H1 (cell line): Measurements from ENCODE around the gene HDHD3. TPM values are rescaled to one million over a fixed set of nuclear protein-coding genes. Genes with fewer than 3 reads are reported as not detected.

Source experiments
- BCL11A ChIP-seq, 2 experiments: IDR thresholded peaks; one replicate each; pipeline ENCODE4 v1.6.1; 2011; ENCODE audit warnings: low read depth in 2 of 2, low read length in 2 of 2, mild to moderate bottlenecking in 2 of 2
- CHD7 ChIP-seq: fragments of 300-600 bp; sonication (generic); IDR thresholded peaks from 2 replicates; pipeline ENCODE4 v1.7.1; 2012; ENCODE audit warnings: low read length, moderate library complexity, mild to moderate bottlenecking, inconsistent platforms; ENCODE audit not compliant: insufficient replicate concordance
- GABPA ChIP-seq: IDR thresholded peaks from 2 replicates; pipeline ENCODE4 v1.6.1; 2011; ENCODE audit warnings: mild to moderate bottlenecking, low read length, moderate library complexity, borderline replicate concordance; ENCODE audit not compliant: insufficient read depth
- SUZ12 ChIP-seq: fragments of 200-600 bp; sonication (generic); IDR thresholded peaks from 2 replicates; pipeline ENCODE4 v1.6.1; 2012; ENCODE audit warnings: mild to moderate bottlenecking, inconsistent platforms, low read length, moderate library complexity, mixed read lengths
- TAF7 ChIP-seq: optimal IDR thresholded peaks from 2 replicates; pipeline ENCODE3; 2011; ENCODE audit warnings: low read depth, mild to moderate bottlenecking, inconsistent platforms, low read length, moderate library complexity, borderline replicate concordance
- polyA plus RNA-seq, 7 experiments: library from polyadenylated mRNA; depleted of rRNA in 3 of 7; stranded (reverse) in 5 of 7; unstranded in 2 of 7; fragments of >200 nt in 5 of 7; fragments of 200-250 nt in 2 of 7; gene quantifications; 1 replicate in 5 of 7; 2 replicates in 1 of 7; 4 replicates in 1 of 7; pipeline versions ENCODE4 v1.2.1 to v1.2.3, GENCODE V29; 2011 to 2013; ENCODE audit warnings: missing spikeins in 2 of 7, mixed read lengths in 2 of 7
- total RNA-seq: library from RNA; stranded (reverse); fragmentation: NEBNext Ultra II Directional; extraction: Animal tissue kit (Norgen Biotek cat#: 25700); gene quantifications from 2 replicates; pipeline ENCODE4 v1.2.1, GENCODE V29; 2021
- TF ChIP-seq, protein P1 (sequence below), 3 experiments: IDR thresholded peaks; 1 replicate in 2 of 3; 2 replicates in 1 of 3; pipeline versions ENCODE4 v1.5.1 to v1.6.1; 2011; ENCODE audit warnings: low read length in 3 of 3, mild to moderate bottlenecking in 3 of 3, inconsistent platforms in 2 of 3, low read depth in 1 of 3, moderate library complexity in 1 of 3; ENCODE audit not compliant: insufficient read depth in 1 of 3; ENCODE audit errors: control extremely low read depth in 1 of 3
- TF ChIP-seq, protein P2 (sequence below): IDR thresholded peaks from 2 replicates; pipeline ENCODE4 v1.6.1; 2012; ENCODE audit warnings: inconsistent platforms

The HDHD3 gene
- total and polyA plus RNA-seq, 2 of the 8 experiments (the other 6 are each of a cell fraction or from before 2014, with no cell fraction given): 12.1 to 25.3 TPM

DNA sequence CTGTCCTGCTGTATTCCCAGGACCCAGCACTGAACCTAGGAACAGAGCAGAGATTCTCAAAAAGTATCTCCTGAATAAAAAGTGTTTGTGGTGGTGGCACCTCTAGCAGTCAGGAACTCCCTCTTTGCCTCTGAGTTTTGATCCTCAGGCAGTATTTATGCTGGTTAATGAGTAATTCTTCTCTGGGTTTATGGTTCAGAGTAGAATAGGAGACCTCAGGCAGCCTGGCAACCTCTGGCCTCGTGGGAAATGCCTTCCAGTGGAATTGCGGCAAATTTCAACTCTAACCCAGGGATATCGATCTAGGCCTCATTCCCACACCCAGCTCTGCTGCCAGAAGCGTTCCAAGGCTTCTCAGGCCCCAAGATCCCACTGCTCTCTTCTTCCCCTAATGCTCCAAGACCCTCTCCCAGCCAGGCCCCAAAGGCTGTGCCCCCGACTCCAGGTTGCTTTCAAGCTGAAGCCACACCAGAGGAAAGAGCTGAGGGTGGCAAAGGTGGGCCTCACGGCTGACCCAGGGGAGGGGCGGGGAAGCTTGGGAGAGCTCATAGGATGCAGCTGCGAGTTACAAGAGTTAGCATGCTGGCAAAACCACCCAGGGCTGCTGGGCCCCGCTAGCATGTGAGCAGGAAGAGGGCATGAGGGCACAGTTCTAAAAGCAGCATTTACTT lies 10.9 kb upstream of the HDHD3 start (continued):
- no peak for TF ChIP-seq CHD7
- TF ChIP-seq, protein P1, sequence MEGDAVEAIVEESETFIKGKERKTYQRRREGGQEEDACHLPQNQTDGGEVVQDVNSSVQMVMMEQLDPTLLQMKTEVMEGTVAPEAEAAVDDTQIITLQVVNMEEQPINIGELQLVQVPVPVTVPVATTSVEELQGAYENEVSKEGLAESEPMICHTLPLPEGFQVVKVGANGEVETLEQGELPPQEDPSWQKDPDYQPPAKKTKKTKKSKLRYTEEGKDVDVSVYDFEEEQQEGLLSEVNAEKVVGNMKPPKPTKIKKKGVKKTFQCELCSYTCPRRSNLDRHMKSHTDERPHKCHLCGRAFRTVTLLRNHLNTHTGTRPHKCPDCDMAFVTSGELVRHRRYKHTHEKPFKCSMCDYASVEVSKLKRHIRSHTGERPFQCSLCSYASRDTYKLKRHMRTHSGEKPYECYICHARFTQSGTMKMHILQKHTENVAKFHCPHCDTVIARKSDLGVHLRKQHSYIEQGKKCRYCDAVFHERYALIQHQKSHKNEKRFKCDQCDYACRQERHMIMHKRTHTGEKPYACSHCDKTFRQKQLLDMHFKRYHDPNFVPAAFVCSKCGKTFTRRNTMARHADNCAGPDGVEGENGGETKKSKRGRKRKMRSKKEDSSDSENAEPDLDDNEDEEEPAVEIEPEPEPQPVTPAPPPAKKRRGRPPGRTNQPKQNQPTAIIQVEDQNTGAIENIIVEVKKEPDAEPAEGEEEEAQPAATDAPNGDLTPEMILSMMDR (IDR thresholded peaks at IDR 0.05; ENCODE audit: control extremely low read depth in 1 of 3, insufficient read depth in 1 of 3, low read depth in 1 of 3, low read length in 3 of 3): no peak
- TF ChIP-seq SUZ12: no peak
- TF ChIP-seq, protein P2, sequence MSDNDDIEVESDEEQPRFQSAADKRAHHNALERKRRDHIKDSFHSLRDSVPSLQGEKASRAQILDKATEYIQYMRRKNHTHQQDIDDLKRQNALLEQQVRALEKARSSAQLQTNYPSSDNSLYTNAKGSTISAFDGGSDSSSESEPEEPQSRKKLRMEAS: no peak
- no peak for TF ChIP-seq GABPA
- no peak for TF ChIP-seq TAF7
- TF ChIP-seq BCL11A (IDR thresholded peaks at IDR 0.05; ENCODE audit: low read depth in 2 of 2, low read length in 2 of 2): no peak
